Measurements from ENCODE around the gene PAM.

PAM gene

GRCh38 chr5:102719886-102720285, 35.2 kb upstream of the PAM start:
- no peak for TF ChIP-seq CTCF (IDR thresholded peaks at IDR 0.05)

DNA sequence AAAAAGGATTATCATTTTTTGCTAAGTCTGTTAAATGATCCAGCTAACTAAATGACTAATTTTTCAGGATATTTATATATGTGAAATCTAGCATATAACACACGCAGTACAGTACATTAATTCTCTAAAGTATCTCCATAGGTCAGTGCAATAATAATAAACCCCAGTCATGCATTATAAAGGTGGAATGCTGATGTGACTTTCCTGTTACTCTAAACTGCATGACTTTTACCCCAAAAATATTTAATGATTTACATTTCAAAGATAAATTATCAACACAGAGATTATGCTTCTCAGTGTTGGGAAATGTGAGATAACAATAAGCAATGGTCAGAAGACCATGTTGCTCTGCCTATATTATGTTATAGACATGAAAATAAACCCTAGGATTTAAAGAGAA, 34.1 kb upstream of the PAM start:
- no peak for TF ChIP-seq CTCF (IDR thresholded peaks at IDR 0.05)

DNA sequence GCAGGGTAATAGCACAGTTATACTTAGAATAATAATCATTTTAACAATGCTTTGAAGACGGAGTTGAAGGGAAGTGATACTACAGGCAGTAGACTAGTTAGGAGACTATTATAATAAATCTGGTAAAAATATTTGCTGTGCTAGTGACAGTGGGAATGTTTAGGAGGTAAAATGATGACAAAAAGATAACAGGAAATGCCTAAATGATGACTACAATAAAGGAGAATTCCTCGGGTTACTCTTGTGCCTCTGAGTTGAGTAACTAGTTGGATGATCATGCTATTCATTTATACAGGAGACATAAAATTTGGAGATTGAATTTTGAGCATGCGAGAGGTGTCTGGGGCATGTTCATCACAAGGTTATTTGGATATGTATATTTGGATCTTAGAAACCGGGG, 32.2 kb upstream of the PAM start:
- TF ChIP-seq CTCF (IDR thresholded peaks at IDR 0.05) = no peak

- TF ChIP-seq CTCF (IDR thresholded peaks at IDR 0.05) = no peak
These were observed 23.4 kb upstream of the PAM start for GRCh38 chr5:102731693-102732092.

DNA sequence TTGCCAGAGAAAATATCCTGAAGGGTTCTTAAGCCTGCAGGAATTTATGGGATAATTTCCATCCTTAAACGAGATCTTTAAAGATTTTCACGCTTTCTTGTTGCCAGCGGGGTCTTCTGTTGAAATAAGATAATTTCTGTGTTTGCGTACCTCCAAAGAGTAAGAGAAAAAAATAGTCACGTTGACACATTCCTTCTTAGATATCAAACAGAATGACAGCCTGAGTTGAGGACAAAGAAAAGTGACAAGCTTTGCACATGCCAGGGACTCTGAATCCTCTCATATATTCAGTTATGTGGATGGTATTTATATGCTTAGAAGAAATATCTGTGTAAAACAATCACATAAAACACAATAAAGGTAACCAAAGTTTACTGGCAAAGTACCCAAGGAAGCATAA, 21.6 kb upstream of the PAM start:
- TF ChIP-seq CTCF (IDR thresholded peaks at IDR 0.05) = no peak

DNA sequence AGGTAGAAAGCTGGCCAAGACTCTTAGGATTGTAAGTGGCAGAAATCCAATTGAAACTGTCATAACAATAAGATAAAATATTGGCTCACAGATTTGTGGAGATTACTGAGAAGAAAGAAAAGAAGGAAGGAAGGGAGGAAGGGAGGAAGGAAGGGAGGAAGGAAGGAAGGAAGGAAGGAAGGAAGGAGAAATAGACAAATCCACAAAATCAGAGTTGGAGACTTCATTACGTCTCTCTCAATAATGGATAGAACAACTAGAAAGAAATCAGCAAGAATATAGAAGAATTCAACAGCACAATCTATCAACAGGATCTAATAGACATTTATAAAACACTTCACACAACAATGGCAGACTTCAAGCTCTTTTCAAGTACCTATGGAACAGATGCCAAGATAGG, 17.9 kb upstream of the PAM start:
- TF ChIP-seq CTCF (IDR thresholded peaks at IDR 0.05) = no peak

GRCh38 chr5:102737805-102738469, 17.2 kb upstream of the PAM start:
- TF ChIP-seq CTCF (IDR thresholded peaks at IDR 0.05) = no peak

- TF ChIP-seq CTCF (IDR thresholded peaks at IDR 0.05) = no peak
These were observed 14.6 kb upstream of the PAM start for GRCh38 chr5:102740515-102740914.

Measured in LNCAP (cell line).